Omental fat pad (tissue), 4 donors: ENCODE data around the gene BOD1L1. TPM values are rescaled to one million over a fixed set of nuclear protein-coding genes. Genes with fewer than 3 reads are reported as not detected.

ENCODE experiments used
- ATAC-seq: fragments of 150-250 bp; one replicate; pipeline ENCODE4 v1.9.1; 2016; ENCODE audit warnings: mild to moderate bottlenecking, moderate library complexity; ENCODE audit not compliant: low FRiP score
- DNase-seq: peaks from one replicate; pipeline ENCODE4 v3.0.0-alpha.2; 2019; ENCODE audit warnings: low spot score
- total RNA-seq, 4 donors: library from RNA; depleted of rRNA; stranded (reverse); fragments of >200 nt; gene quantifications; one replicate each; pipeline ENCODE4 v1.1.0, GENCODE V29; 2016
- TF ChIP-seq, protein P1 (sequence below), 3 donors: fragments of 450-650 bp; IDR thresholded peaks; one replicate each; pipeline ENCODE4 v1.5.1; 2016 to 2017; ENCODE audit warnings: antibody characterized with exemption in 3 of 3, mild to moderate bottlenecking in 3 of 3, moderate library complexity in 2 of 3

Gene BOD1L1
- total RNA-seq, 4 donors from 2014 or later, result 34.2 to 65.9 (median 36.7) TPM

DNA sequence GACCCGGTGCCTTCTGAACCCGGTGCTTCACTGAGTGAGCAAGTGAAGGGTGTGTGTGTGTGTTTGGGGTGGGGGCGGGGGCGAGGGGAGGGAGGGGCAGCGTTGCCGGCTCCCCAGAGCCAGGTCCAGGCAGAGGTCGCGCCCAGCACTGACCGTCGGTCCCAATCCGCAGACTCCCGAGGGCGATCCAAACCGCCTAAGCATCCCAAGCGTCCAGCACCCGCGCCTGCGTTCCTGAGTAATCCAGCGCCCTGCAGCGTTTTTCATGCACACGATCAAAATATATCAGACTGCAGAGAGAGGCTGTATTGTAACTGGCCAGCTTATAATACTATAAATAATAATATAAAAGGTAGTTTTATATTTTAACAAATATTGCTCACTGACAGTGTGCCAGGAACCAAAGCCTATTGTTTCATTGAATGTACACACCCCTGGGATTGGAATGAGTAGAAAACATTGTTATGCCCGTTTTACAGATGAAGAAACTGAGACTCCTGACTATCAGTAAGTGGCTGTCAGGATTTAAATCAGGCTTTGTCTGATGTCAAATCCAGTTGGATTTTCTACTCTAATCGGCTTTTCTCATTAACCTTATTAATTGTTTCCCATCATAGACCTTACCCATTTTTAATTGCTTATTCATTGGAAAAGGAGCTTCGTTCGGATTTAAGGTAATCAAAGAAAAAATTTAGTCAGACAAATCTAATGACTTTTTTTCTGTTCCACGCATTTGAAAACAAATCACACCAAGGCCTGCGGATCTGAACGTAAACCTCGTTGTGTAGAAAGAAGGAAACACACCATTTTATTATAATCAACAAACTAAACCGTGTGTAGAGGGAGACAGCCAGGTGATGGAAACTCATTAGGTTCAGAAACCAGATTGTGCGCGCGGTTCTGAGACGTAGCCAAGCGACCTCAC is 79.2 kb downstream of the BOD1L1 start:
- DNase-seq, result no peak
- no peak for ATAC-seq
- TF ChIP-seq, protein P1, sequence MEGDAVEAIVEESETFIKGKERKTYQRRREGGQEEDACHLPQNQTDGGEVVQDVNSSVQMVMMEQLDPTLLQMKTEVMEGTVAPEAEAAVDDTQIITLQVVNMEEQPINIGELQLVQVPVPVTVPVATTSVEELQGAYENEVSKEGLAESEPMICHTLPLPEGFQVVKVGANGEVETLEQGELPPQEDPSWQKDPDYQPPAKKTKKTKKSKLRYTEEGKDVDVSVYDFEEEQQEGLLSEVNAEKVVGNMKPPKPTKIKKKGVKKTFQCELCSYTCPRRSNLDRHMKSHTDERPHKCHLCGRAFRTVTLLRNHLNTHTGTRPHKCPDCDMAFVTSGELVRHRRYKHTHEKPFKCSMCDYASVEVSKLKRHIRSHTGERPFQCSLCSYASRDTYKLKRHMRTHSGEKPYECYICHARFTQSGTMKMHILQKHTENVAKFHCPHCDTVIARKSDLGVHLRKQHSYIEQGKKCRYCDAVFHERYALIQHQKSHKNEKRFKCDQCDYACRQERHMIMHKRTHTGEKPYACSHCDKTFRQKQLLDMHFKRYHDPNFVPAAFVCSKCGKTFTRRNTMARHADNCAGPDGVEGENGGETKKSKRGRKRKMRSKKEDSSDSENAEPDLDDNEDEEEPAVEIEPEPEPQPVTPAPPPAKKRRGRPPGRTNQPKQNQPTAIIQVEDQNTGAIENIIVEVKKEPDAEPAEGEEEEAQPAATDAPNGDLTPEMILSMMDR (IDR thresholded peaks at IDR 0.05), result no peak

DNA sequence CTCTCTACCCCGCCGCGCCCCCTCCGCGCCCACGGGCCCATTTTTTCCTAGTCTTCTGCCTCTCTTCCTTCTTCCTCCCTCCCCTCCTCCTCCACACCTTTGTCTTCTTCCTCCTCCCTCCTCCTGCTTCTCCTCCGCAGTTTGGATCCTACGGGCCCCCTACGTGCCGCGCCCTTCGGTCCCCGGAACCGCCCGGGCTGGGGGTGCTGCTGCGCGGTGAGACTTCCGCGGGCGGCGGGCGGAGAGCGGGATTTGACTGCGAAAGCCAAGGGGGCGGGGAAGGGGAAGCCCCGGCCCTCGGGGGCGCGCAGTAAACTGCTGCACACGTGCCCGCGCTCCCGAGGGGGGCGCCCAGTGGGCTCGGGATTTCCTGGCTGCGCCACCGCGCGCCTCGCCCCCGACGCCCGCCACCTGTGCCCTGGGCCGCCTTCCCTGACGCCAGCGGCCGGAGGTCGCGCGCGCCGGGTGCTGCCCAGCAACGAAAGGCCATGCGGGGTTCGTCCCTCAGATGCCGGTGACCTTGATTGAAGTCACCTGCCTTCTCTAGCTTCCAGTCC is 80.0 kb downstream of the BOD1L1 start:
- ATAC-seq (no peak), DNase-seq (no peak)

DNA sequence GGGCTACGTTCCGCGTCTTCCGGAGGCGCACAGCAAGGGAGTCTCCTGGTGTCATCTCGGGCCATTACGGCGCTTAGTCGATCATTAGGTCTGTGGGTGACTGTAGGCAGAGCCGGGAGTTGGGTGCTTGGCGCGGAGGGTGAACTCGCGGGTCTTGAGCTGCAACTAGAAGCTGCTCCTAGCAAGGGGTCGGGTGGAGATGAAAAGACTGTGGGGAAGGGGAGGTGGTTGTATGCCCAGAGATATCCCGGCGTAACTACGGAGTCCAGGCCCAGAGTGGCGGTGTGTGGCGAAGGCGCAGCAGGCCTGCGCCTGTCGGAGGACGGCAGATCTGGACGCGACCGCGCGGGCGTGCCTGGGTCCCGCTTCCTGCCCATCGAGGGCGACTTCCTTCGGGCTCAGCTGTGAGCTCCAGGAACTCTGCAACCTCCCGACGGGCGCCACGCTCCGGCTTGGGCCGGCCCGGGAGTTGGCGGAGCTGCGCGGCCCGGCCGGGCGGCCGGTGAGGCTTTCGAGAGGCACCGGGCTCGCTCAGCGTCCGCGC is 80.5 kb downstream of the BOD1L1 start:
- ATAC-seq (no peak), DNase-seq (no peak)
- TF ChIP-seq, protein P1 (IDR thresholded peaks at IDR 0.05), result no peak

More for the DNA sequence above, 80.0 kb downstream of the BOD1L1 start:
- TF ChIP-seq, protein P1 (IDR thresholded peaks at IDR 0.05), result no peak

DNA sequence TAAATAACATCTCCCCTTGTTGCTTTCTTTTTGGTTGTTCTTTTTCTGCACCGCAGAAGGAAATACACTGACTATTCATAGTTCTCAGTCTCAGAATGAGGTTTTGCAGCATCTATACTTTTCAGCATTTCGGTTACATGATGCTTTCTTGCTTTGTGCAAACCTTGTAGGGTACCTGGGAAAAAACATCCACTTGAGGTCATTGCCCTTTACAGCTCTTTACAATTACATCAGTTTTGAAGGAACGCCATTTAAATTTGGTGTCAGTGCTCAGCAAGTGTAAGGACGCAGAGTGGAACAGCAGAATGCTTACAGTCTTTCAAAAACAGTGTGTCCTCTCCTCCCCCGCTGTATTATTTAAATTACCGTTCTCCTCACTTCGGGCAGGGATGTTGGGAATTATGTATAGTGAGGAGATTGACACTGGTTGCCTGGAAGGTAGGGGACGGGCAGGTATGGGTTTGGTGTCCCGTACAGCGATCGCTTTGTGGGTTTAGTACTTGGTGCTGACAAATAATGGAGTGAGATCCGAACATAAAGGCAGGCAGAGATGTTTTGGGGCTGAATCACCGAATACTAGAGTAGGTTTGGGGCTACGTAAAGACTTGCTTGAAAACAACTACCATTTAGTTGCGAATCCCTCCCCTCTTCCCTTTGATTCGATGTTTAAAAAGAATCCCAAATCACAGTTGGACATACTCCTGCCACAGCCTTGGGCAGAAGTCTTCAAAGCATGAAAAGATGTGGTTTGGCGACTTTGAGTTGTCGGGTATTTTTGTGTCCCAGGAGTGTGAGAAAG is 81.2 kb downstream of the BOD1L1 start:
- TF ChIP-seq, protein P1 (IDR thresholded peaks at IDR 0.05), result no peak
- no peak for DNase-seq
- no peak for ATAC-seq

DNA sequence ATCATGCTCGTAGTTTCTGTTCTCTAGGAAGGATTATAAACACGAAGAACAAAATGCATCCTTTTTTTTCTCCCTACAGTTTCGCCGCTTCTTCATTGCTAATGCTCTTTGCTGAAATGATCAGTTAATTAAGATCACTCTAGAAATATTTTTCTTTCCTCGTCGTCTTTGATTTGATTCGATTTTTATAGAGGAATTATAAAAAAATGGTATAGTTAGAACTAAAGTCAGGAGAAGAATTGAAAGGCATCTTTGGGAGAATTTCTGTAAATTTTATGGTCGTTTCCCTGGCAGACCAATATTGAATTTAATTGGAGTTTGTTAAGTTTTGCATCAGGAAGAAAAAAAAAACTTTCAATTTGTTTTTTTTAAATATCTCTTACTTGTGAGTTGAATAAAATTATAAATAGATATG is 82.1 kb downstream of the BOD1L1 start:
- DNase-seq, result no peak
- TF ChIP-seq, protein P1 (IDR thresholded peaks at IDR 0.05), result no peak
- no peak for ATAC-seq

DNA sequence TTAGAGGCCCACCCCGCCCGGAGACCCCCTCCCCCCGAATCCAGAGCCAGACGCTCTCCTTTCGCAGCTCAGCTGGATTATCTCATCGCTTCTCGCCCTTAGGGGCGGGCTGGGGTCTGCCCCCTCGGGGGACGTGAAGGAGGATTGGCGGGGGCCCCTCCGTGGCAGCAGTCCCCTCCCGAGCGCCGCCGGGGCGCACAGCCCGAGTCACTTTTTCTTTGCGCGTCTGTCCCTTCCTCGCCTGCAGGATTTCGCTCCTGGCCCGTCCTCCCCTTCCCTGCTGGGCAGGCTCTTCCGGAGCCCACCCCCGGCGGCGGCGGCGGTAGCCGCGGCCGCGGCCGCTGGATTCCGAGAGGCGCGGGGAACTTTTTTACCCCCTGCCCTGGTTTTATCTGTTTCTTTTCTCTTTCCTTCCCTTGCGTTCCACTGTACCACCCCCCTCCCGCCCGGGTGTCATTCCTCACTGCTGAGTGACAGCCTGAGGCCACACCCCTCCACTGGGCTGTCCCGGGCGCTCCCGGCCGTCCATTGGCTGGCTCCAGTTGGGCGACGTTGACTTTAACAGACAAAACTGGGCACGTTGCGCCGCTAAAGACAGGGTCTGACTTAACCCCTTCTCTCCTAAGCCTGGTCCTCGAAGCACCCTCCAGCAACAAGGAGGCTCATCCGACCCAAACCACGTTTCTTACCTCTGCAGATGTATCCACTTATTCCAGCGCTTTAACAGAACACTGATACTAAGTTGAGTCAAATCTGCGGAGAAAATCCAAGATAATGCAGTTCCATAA is 82.7 kb downstream of the BOD1L1 start:
- DNase-seq (peak; percentile 48), ATAC-seq (peak; percentile 69)
- TF ChIP-seq, protein P1 (IDR thresholded peaks at IDR 0.05), result no peak
